K562 (cell line): ENCODE measurements around the gene FSTL3.

Experiments
- BCOR ChIP-seq: fragments of 450-650 bp; IDR thresholded peaks from 2 replicates; pipeline ENCODE4 v1.6.1; 2016
- CEBPB ChIP-seq: fragments of 450-650 bp; IDR thresholded peaks from 2 replicates; pipeline ENCODE4 v1.6.1; 2016; ENCODE audit warnings: missing genetic modification characterization, missing compliant biosample characterization
- CTCF ChIP-seq, 3 experiments: IDR thresholded peaks in 2 of 3; conservative IDR thresholded peaks in 1 of 3; 2 replicates each; pipeline ENCODE4 v1.5.1; 2011 to 2012; ENCODE audit warnings: low read length in 3 of 3, mild to moderate bottlenecking in 3 of 3, control low read depth in 2 of 3, improper control_type of control experiment in 1 of 3, inconsistent platforms in 1 of 3, low read depth in 1 of 3, mixed read lengths in 1 of 3, moderate library complexity in 1 of 3; ENCODE audit not compliant: insufficient read depth in 2 of 3
- HNRNPH1 ChIP-seq: fragments of 200-400 bp; formaldehyde crosslinking; optimal IDR thresholded peaks from 2 replicates; pipeline ENCODE3; 2017; ENCODE audit warnings: low read depth, mild to moderate bottlenecking, low read length, moderate library complexity
- KAT8 ChIP-seq: fragments of 450-650 bp; IDR thresholded peaks from 2 replicates; pipeline ENCODE4 v1.6.1; 2016; ENCODE audit warnings: low read depth, mild to moderate bottlenecking
- POLR2A ChIP-seq: fragments of 450-650 bp; conservative IDR thresholded peaks from 2 replicates; pipeline ENCODE4 v1.6.1; 2016
- RFX5 ChIP-seq: IDR thresholded peaks from 2 replicates; pipeline ENCODE4 v1.6.1; 2011; ENCODE audit warnings: low read depth, mild to moderate bottlenecking, improper control_type of control experiment, low read length
- SETDB1 ChIP-seq: IDR thresholded peaks from one replicate; pipeline ENCODE4 v1.6.1; 2012; ENCODE audit warnings: low read length, control low read depth, inconsistent platforms
- TOE1 ChIP-seq, 2 experiments: fragments of 450-650 bp in 1 of 2; sonication (generic) in 1 of 2; formaldehyde crosslinking in 1 of 2; IDR thresholded peaks; 2 replicates each; pipeline versions ENCODE4 v1.7.1 to v1.8.0; 2016 to 2022; ENCODE audit warnings: borderline replicate concordance in 2 of 2, mild to moderate bottlenecking in 2 of 2, antibody characterized with exemption in 1 of 2, inconsistent platforms in 1 of 2, low read depth in 1 of 2, missing genetic modification reagents in 1 of 2, moderate library complexity in 1 of 2
- USF2 ChIP-seq: sonication (generic); formaldehyde crosslinking; IDR thresholded peaks from 2 replicates; pipeline ENCODE4 v1.5.0; 2020; ENCODE audit warnings: missing genetic modification reagents
- ZNF232 ChIP-seq: sonication (generic); formaldehyde crosslinking; IDR thresholded peaks from 2 replicates; pipeline ENCODE4 v1.8.0; 2022; ENCODE audit warnings: mild to moderate bottlenecking, missing genetic modification reagents
- ZNF512 ChIP-seq: IDR thresholded peaks from 2 replicates; pipeline ENCODE4 v1.6.1; 2016; ENCODE audit warnings: missing genetic modification characterization, missing compliant biosample characterization

DNA sequence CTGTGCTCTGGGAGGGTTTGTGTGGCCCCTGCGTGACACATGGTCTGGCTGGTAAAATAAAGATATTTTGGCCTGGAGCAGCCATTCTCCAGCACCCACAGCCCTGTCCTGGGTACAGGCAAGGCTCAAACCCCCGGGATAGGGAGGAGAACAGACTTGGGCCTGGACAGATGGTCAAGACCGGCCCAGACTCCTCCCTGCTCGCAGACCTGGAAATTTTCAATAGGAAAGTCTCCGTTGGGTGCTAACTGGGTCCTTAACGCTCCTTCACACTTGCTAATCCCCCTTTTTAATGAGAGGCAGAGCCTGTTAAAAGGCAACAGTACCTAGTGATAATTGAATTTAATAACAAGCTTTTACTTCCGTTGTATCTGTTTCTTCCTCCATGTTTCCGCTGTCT lies 35.1 kb downstream of the FSTL3 start:
- TF ChIP-seq CTCF (IDR thresholded peaks at IDR 0.05 in 2 of 3, conservative IDR thresholded peaks at IDR 0.05 in 1 of 3; ENCODE audit: insufficient read depth in 2 of 3, low read depth in 1 of 3, low read length in 3 of 3) (no peak), TOE1 (IDR thresholded peaks at IDR 0.05; ENCODE audit: borderline replicate concordance) (no peak), TOE1 (CRISPR knock-in tag; IDR thresholded peaks at IDR 0.05; ENCODE audit: borderline replicate concordance, low read depth) (no peak), ZNF512 (no peak), HNRNPH1 (no peak), CEBPB (no peak), RFX5 (no peak), USF2 (CRISPR knock-in tag) (no peak), POLR2A (no peak), ZNF232 (CRISPR knock-in tag) (no peak), BCOR (no peak), SETDB1 (no peak), KAT8 (no peak)
